Cardiac fibroblast (primary cell): ENCODE measurements around the gene SLC9C1.

ENCODE experiments used
- DNase-seq, 2 donors: peaks; one replicate each; pipeline versions ENCODE4 v3.0.0 to v3.0.0-alpha.2; 2010; ENCODE audit warnings: low read depth in 2 of 2
- H3K4me3 ChIP-seq, 2 donors: replicated peaks in 1 of 2; 1 replicate in 1 of 2; 2 replicates in 1 of 2; pipeline ENCODE4 v1.5.1; 2011; ENCODE audit warnings: low read depth in 2 of 2, low read length in 2 of 2, mild to moderate bottlenecking in 2 of 2, moderate library complexity in 1 of 2
- TF ChIP-seq, protein P1 (sequence below): IDR thresholded peaks from one replicate; pipeline ENCODE4 v1.5.1; 2011; ENCODE audit warnings: low read depth, mild to moderate bottlenecking, low read length, inconsistent platforms

Gene SLC9C1

DNA sequence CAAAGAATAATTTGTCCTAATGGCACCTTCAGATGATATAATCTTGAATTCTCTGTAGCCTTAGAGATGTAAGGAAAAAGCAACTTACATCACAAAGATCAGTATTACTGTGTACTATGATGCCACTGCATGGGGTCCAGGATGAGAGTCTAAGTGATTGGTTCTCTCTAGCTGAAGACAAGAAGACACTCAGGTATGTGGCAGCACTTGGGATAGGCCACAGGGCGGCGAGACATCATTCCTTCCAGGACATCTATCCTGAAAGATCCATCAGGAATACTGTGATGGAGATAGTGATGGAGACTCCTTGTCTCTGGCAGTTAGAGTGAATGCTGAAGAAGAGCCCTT, 41.4 kb upstream of the SLC9C1 start:
- TF ChIP-seq, protein P1, sequence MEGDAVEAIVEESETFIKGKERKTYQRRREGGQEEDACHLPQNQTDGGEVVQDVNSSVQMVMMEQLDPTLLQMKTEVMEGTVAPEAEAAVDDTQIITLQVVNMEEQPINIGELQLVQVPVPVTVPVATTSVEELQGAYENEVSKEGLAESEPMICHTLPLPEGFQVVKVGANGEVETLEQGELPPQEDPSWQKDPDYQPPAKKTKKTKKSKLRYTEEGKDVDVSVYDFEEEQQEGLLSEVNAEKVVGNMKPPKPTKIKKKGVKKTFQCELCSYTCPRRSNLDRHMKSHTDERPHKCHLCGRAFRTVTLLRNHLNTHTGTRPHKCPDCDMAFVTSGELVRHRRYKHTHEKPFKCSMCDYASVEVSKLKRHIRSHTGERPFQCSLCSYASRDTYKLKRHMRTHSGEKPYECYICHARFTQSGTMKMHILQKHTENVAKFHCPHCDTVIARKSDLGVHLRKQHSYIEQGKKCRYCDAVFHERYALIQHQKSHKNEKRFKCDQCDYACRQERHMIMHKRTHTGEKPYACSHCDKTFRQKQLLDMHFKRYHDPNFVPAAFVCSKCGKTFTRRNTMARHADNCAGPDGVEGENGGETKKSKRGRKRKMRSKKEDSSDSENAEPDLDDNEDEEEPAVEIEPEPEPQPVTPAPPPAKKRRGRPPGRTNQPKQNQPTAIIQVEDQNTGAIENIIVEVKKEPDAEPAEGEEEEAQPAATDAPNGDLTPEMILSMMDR: no peak
- DNase-seq: no peak
- H3K4me3 ChIP-seq: no peak overlapping the region

DNA sequence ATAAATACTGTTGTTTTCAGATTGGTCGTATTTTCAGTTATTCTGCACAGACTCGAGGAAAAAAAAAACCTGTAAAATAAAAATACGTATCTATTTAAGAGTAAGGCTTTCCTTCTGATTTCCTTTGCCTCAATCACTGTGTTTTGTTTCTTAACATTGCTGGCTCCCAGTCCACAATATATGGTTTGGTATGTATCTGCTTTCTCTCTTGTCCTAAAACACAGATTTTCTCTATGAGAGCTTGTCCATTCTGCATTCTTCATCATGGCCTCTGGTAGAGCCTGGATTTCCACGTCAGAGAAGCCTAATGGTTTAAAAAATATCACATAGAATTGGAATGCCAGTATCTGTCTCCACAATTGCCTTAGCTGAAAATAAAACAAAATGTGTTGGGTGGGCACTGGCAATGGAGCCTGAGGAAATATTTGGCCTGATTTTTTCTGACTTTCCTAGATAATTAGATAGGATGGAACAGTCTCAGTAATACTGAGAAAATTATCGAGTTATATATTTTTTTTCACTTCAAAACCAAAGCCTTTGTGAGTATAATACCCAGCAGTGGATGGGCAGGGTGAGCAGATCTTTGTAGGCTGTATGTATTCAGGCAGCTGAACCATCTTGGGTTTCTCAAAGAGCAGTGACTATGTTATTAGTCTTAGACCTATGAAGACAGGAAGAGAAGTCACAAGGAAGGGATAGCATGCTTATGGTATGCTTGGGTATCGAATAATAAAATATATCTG, 40.8 kb upstream of the SLC9C1 start:
- DNase-seq: peak in 1 of 2 donors; percentile 65

DNA sequence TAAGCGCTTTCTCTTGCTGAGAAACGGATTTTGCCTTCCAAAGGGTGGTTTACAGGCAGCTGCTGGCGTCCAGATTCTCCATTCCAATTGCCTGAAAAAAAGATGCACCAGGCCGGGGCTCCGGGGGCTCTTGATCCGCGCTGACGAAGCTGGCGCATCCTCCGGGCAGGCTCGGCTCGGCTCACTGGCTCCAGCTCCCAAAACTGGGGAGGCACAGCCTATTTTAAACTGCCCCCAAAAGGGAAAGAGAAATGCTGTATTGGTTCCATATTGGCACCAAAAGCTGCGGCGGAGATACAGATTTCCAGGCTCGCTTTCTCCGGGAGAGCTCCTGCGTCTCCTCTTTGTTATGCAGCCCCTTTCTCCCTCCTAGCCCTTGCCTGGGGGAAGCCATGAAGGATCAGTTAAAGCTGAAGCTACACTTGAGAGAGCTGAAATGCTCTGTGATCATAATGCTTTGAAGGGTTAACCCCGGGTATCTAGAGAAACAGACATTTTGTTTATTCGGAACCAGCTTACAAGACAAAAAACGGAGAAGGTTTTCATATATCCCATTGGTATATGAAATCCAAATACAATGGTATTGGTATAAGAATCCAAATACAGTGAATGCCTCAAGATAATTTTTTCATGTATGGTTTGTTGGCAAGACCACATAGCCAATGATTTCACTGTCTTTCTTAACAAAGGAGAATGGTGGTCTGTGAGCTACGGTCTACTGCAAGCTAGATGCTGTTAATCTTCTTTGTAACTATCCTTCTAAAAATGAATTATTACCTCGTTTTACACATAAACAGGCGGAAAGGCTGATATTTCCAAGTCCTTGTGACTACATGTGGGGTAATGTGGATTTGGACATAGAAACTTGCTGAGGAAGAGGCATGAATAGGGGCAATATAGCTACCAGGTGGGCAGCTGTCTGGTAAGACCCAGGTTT, 39.6 kb upstream of the SLC9C1 start:
- peak overlapping the region; percentile 73 to 79 for H3K4me3 ChIP-seq
- DNase-seq: peak; percentile 56 to 76
- TF ChIP-seq, protein P1: no peak

More for the DNA sequence above, 40.8 kb upstream of the SLC9C1 start:
- peak overlapping the region; percentile 73 to 79 for H3K4me3 ChIP-seq
- TF ChIP-seq, protein P1: no peak

DNA sequence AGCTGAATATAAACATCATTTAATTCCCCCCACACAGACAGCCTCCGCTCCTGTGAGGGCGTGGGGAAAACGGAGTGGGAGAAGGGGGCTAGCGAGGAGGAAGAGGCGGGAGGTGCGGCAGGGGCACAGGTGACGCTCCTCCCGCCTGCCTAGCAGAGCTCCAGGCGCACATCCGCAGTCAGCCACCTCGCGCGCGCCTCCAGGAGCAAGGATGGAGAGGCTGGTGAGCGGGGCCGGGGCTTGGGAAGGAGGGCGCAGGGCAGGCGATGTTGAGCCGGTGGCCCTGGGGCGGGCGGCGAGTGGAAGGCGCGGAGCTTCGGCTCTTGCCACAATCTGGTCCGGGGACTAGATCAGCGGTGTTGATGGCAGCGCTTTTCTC, 39.0 kb upstream of the SLC9C1 start, which contains the start of gene CD200:
CD200 (plus strand) TSS at position 155 of the 379 bp plus-strand sequence; CDS start at position 212, 57 bp downstream.
- peak; percentile 62 to 77 for DNase-seq

DNA sequence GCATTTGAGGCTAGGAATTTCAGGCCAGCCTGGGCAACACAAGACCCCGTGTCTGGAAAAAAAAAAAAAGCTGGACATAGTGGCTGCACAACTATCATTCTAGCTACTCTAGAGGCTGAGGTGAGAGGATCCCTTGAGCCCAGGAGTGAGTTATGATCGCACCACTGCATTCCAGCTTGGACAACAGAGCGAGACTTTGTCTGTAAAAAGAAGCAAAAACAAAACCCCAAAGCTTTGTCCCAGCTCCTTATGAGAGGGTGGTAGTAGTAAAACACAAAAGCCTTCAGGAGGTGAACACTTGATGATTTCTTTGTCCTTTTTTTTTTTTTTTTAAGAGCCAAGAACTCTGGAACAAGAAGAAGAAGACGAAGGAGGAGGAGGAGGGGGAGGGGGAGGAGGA, 37.8 kb upstream of the SLC9C1 start:
- no peak overlapping the region for H3K4me3 ChIP-seq
- no peak for DNase-seq
- TF ChIP-seq, protein P1: no peak

More for the DNA sequence above, 39.0 kb upstream of the SLC9C1 start, which contains the start of gene CD200:
- H3K4me3 ChIP-seq: peak within 1 kb of the TSS; percentile 73 to 79
- TF ChIP-seq, protein P1: no peak

DNA sequence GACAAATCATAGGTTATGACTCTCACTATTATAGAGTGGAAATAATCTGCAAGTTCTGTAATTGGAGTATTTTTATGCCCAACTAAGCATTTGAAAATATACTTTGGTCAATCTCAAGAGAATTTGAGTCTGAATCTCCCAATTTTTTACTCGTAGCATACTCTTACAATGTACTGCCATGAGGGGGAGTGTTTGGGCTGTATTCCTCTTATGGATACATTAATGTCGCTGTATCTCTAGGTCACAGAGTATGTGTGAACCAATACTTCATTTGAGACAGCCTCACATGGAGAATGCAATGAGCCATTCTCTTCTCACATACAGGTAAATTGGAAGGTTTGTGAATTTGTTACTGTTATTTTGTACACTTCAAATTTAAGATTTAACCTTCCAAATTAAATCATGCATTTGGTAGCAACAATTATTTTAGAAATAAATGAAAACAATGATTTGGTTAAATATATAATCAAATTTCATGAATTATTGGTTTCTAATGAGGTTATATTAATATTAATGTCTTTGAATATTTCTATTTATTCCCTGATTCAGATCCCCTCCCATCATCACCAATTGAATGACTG, 33.4 kb upstream of the SLC9C1 start:
- TF ChIP-seq, protein P1: peak; percentile 69
- DNase-seq: peak; percentile 84 to 86
- H3K4me3 ChIP-seq: no peak overlapping the region
